GM21529 (cell line): Measurements from ENCODE around the gene ALK.

Experiments
- ATAC-seq: cut with Tn5 transposase; IDR thresholded peaks from one replicate; pipeline ENCODE4 v1.9.1; 2021; ENCODE audit not compliant: unreplicated experiment

ALK gene

GRCh38 chr2:29426354-29426753, 495.0 kb downstream of the ALK start:
- no peak for ATAC-seq

GRCh38 chr2:29425866-29426265, 495.5 kb downstream of the ALK start:
- ATAC-seq: no peak

DNA sequence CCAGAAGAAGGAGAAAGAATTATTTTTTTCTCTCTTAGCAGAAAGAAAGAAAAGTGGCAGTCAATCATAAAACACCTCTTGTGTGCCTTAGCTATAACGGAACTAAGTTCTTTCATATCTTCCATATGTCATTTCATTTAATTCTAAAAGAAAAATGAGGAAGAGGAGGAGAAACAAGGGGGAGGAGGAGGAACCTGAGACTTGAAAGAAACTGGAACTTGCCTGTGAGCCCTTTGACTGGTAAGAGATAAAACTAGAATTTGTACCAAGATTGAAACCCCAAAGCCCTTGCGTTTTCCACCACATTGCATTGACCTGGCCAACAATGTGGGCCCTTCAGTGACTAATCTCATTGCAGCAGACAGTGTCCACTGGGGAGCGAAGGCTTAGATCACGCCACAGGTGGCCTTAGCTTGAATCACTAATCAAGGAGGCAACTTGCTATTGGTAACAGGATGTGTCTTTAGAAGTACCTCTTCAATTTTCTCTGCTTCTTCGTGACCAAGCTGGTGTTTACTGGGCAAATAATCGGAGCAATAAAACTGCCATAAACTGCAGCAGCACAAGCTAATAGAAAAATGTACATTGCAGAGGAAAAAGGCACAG, 498.2 kb downstream of the ALK start:
- no peak for ATAC-seq

GRCh38 chr2:29420999-29421782, 500.2 kb downstream of the ALK start:
- ATAC-seq: no peak

DNA sequence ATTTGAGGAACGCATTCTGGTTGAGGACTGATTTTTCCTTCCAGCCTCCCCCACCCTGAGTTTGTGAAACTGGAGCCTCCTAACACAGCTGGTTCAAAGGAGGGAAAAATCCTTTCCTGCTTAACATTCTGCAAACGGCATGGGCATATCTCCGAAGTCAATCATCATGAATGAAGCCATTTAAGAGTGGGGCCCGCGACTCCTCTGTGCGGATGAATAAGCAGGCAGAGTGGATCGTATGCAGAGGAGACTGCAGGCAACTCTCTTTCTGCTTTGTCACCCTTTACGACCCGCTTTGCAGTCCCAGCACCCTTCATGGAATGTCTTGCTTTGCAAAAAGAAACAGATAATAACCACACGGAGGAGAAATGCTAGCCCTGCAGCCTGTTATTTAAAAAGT, 500.9 kb downstream of the ALK start:
- ATAC-seq: no peak

DNA sequence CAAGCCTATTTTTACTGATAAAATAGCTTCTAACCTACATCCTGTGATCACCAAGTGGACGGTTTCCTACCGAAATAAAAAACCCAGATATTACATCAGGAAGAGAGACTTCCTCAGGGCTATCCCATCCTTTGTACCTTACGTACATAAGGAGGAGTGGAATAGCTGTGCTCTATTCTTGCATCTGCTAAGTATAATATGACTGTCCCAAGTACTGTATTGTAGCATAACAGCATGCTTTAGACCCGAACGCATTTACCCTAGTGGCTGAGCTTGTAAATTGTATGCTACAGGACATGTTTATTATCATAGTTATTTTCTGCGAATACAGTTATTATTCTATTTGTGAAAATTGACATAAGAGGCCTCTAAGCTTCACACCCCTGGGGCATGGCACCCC, 503.8 kb downstream of the ALK start:
- no peak for ATAC-seq

DNA sequence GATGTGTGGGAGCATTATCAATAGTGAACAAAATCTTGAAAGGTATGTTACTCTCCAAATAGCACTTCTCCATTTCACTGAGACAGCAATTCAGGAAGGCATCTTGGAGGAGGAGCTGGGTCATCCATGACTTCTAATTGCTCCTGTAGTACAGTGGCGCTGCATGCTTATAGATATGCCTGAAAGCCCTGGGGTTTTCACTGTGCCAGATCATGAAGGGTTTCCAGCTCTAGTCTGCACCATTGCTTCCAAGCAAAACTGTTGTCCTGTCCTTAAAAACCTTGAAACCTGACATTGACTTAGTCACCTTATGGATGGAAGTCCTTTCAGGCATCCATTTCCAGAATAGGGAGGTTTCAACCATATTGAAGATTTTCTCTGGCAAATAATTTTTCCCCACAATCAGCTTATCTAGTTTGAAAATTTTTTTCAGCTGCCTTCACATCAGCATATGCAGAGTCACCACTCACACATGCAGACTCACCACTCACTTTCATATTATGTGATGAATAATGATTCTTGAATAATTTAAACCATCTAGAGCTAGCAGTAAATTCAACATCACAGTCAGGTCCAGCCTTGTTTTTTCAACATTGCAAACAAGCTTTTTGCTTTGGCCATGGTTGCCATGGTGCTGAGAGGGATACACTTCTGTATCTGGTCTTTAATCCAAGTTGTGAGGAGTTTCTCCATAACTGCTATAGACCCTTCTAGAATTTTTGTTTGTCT, 509.0 kb downstream of the ALK start:
- ATAC-seq: no peak

DNA sequence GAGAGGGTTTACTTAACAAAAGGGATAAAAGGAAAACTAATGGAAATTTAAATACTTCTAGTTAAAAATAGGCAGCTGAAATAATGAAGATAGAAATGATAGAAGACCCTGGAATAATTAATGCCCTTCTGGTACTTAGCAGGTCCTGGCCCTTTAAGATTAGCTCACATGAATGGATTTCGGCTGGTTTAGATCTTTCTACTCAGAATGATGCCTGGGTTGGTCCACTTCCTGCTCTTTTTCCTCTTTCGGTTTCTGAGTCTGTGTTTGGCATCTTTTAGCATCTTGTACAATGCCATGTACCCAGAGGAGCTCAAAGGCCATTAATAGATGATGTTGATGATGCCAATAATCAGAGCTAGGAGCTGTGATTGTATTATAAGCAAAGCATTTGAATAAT, 515.7 kb downstream of the ALK start:
- no peak for ATAC-seq

DNA sequence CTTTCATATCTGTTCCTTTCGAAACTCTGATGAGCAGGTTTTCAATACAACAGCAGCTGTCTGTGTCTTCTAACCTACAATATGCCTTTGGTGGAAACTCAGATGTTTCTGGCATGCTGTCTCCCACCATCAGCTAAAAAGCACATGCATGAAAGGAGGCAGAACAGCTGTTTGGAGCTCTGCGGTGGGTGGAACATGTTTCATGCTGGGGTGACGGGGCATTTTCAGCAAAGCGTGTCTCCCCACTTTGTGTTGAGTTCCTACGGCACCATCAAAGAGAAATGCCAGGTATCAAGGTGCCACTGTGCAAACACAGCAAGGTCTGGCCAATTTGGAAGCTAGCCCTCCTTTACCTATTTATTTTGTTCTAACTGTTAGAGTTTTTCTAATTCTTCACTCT, 516.1 kb downstream of the ALK start:
- no peak for ATAC-seq

GRCh38 chr2:29401994-29402393, 519.4 kb downstream of the ALK start:
- no peak for ATAC-seq

- ATAC-seq: no peak
Measured at GRCh38 chr2:29400930-29401653, 520.3 kb downstream of the ALK start.

DNA sequence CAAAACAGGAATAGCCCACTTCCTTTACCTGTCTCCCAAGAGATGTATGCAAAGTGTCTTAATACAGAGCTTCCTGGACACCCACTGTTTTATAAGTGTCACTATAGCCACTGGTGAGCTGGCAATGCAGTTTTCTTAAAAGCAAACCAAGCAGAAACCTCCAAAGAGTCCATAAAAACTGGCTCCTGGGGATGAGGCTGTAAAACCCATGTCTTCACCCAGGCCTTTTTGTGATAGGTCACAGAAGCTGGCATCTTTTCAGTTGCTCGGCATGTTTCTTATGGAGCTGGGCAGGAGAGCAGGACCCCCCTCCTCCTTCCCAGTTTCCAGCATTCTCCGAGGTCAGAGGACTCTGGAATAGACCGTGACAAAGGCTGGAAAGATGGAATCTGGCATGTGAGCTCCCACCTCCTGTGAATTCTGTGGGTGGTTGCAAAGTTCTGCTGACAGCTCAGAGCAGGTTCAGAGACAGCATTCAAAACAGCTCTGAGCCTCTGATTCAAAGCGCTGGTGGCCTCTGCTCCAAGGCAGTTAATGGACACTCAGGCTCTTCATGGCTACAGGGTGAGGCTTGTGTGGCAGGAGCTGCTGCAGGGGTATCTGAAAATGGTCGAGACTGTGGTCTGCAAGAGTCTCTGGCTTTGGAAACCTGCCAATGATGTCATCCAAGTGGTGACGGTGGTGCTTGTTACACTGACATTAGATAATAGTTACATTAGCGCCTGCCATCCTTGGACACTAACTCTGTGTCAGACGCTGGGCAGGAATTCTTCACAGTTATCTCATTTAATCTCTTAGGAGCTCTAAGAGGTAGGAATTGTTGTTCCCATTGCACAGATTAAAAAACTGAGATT, 522.8 kb downstream of the ALK start:
- no peak for ATAC-seq

DNA sequence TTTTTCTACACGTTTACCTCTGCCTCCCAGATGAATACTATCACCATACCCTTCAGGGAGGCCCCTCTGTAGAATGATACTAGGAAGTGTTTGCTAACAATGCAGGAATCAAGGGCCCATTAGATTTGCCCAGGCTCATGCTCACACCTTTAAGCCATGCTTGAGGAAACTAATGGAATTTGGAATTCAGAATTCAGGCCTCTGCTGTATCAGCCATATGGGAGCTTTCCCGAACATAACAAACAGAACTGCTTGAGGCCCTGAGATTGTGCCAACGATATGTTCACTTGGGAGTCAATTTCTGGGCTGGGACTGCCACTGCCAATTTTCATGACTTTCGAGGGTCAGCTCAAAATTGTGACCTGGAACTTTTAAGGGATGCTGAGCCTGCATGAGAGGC, 523.7 kb downstream of the ALK start:
- ATAC-seq: no peak

GRCh38 chr2:29397039-29397438, 524.3 kb downstream of the ALK start:
- ATAC-seq: no peak

DNA sequence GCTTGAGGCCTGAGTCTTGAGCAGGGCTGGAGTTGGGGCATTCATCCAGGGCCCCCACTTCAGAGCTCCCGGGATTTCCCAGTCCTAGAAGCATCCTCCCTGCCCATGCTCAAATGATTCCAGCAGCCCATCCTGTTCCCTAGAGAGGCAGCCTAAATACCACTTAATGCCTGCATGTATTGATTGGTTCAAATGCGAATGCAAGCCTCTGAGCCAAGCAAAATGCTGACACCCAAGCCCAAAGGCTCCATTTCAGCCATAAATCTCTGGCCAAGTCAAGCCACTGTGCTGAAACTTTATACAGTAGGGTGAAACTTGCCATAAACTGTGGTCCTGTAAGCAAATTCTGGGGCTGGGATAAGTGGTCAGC, 526.4 kb downstream of the ALK start:
- ATAC-seq: no peak

DNA sequence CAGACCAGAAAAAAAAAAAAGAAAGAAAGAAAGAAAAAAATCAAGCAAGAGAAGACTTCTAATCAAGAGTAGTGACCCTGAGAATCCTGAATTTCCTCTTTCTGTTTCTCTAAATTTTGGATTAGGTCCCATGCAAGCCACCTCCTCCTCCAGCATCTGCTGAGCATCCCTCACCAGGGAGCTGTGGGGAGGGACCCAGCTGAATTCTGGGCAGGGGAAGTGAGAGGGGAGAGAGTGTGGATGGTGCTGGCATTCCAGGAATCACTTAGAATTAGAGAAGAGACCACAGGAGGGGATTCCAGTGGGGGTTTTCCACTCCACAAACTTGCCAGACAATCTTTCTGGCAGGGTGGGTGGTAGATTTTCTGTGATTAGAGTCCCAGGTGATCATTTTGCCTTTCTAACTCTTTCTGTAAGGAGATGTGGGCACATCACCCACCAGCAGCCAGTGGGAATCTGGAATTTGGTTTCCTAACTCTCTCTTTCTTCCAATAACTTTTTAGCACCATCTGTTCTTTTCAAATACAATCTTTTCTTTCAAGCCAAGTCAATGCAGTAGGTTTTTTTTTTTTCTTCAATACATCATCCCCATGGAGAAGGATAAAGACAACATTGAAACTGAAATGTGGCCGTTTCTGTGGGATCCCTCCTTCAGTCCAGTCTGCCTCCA, 526.9 kb downstream of the ALK start:
- ATAC-seq: no peak

GRCh38 chr2:29393676-29394075, 527.7 kb downstream of the ALK start:
- ATAC-seq: no peak

- ATAC-seq: no peak
Measured at GRCh38 chr2:29392774-29393173, 528.6 kb downstream of the ALK start.

- ATAC-seq: no peak
Measured at GRCh38 chr2:29390136-29390535, 531.2 kb downstream of the ALK start.

- no peak for ATAC-seq
Measured at GRCh38 chr2:29389686-29390085, 531.7 kb downstream of the ALK start.
